ENCODE measurements around the gene WTIP.
A peak's percentile ranks its signal among the peaks of the same experiment; 100 is the strongest.

WTIP gene

GRCh38 chr19:34479396-34479795, 2.2 kb upstream of the WTIP start:
- no peak for DNase-seq

- no peak for DNase-seq
These were observed 1.1 kb upstream of the WTIP start for GRCh38 chr19:34480491-34480890.

GRCh38 chr19:34481861-34482379, 362 bp downstream of the WTIP start:
- DNase-seq = no peak

GRCh38 chr19:34482380-34483250, 1.1 kb downstream of the WTIP start:
- no peak for DNase-seq

GRCh38 chr19:34484328-34484727, 2.8 kb downstream of the WTIP start:
- no peak for DNase-seq

GRCh38 chr19:34485831-34486230, 4.3 kb downstream of the WTIP start:
- no peak for DNase-seq

- no peak for DNase-seq
These were observed 6.1 kb downstream of the WTIP start for GRCh38 chr19:34487651-34488051.

GRCh38 chr19:34489175-34489574, 7.6 kb downstream of the WTIP start:
- DNase-seq = no peak

- no peak for DNase-seq
These were observed 8.7 kb downstream of the WTIP start for GRCh38 chr19:34490141-34490766.

GRCh38 chr19:34493038-34493648, 11.6 kb downstream of the WTIP start:
- no peak for DNase-seq

- DNase-seq = no peak
These were observed 12.1 kb downstream of the WTIP start for GRCh38 chr19:34493649-34494044.

- no peak for DNase-seq
These were observed 13.0 kb downstream of the WTIP start for GRCh38 chr19:34494601-34495000.

- DNase-seq = no peak
These were observed 13.9 kb downstream of the WTIP start for GRCh38 chr19:34495416-34495815.

GRCh38 chr19:34497112-34497805, 15.7 kb downstream of the WTIP start:
- no peak for DNase-seq

GRCh38 chr19:34499155-34499834, 17.7 kb downstream of the WTIP start:
- DNase-seq = no peak

- DNase-seq = no peak
These were observed 19.1 kb downstream of the WTIP start for GRCh38 chr19:34500656-34501120.

GRCh38 chr19:34501339-34502320, 20.1 kb downstream of the WTIP start:
- DNase-seq = peak; percentile 81

GRCh38 chr19:34502582-34503411, 21.2 kb downstream of the WTIP start:
- DNase-seq = no peak

- no peak for DNase-seq
These were observed 22.1 kb downstream of the WTIP start for GRCh38 chr19:34503531-34504272.
